GM20000 (cell line): ENCODE measurements around the gene SART1.

Experiments
- DNase-seq: peaks from one replicate; pipeline ENCODE4 v3.0.0; 2012; ENCODE audit warnings: low spot score
- CTCF ChIP-seq: IDR thresholded peaks from 2 replicates; pipeline ENCODE4 v1.5.1; 2012; ENCODE audit warnings: mild to moderate bottlenecking, control low read depth; ENCODE audit errors: extremely low read depth, missing control alignments

SART1 gene

GRCh38 chr11:65961267-65962140 is at the start of gene SART1:
Gene SART1 (plus strand): TSS chr11:65961734. CDS start chr11:65961781, 47 bp downstream.
- TF ChIP-seq CTCF = no peak
- peak; percentile 100 for DNase-seq

GRCh38 chr11:65912845-65913244 is 48.7 kb upstream of the SART1 start:
- no peak for DNase-seq
- no peak for TF ChIP-seq CTCF

- DNase-seq = no peak
- TF ChIP-seq CTCF = no peak
Measured at GRCh38 chr11:65915101-65915820, 46.3 kb upstream of the SART1 start.

- DNase-seq = no peak
- TF ChIP-seq CTCF = no peak
Measured at GRCh38 chr11:65915821-65916251, 45.7 kb upstream of the SART1 start.

GRCh38 chr11:65916391-65916790 is 45.1 kb upstream of the SART1 start:
- no peak for TF ChIP-seq CTCF
- no peak for DNase-seq

- DNase-seq = no peak
- no peak for TF ChIP-seq CTCF
Measured at GRCh38 chr11:65917077-65917433, 44.5 kb upstream of the SART1 start.
